WERI-Rb-1 (cell line): ENCODE data around the gene BTG1.

ENCODE experiments used
- DNase-seq: peaks from one replicate; pipeline ENCODE4 v3.0.0-alpha.2; 2020
- H3K27ac ChIP-seq: fragments of 250-450 bp; sonication (Bioruptor Pico); 2 replicates; pipeline ENCODE4 v1.5.1; 2020; ENCODE audit warnings: mild to moderate bottlenecking, moderate library complexity
- H3K27me3 ChIP-seq: fragments of 250-450 bp; sonication (Bioruptor Pico); 2 replicates; pipeline ENCODE4 v1.5.1; 2021; ENCODE audit warnings: mild to moderate bottlenecking, low read depth, moderate library complexity; ENCODE audit not compliant: insufficient read depth, severe bottlenecking
- H3K36me3 ChIP-seq: fragments of 250-450 bp; sonication (Bioruptor Pico); 2 replicates; pipeline ENCODE4 v1.5.1; 2020; ENCODE audit warnings: mild to moderate bottlenecking, moderate library complexity
- H3K4me3 ChIP-seq: 2 replicates; pipeline ENCODE4 v1.5.1; 2011; ENCODE audit warnings: low read depth, mild to moderate bottlenecking, control low read depth, low read length
- H3K9me3 ChIP-seq: fragments of 250-450 bp; sonication (Bioruptor Pico); 2 replicates; pipeline ENCODE4 v1.5.1; 2021; ENCODE audit warnings: mild to moderate bottlenecking, moderate library complexity; ENCODE audit not compliant: severe bottlenecking
- TF ChIP-seq, protein P1 (sequence below): IDR thresholded peaks from 2 replicates; pipeline ENCODE4 v1.5.1; 2011; ENCODE audit warnings: low read depth, mild to moderate bottlenecking, control low read depth, inconsistent platforms, low read length

BTG1 gene

DNA sequence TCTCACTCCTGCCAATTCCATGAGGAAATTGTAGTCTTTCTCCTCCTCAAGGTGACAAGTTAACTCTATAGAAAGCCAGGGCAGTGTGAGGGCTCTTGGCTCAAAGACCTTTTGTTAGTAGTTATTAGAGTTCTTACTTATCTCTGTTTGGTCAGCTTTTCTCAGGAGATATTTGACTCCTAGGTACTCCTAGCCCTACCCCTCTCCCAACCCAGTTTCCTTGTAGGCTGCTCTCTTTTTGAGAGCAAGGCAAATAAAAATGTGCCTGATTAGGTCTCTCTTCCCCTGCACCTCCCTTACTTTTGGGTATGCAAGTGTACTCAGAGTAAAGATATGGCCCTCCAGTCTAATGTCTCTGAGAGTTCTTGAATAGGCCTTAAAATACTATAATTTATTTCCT lies 23.8 kb downstream of the BTG1 start:
- Histone ChIP-seq H3K9me3 (no peaks in the 10 kb centered on the region), H3K4me3 (no peak overlapping the region), H3K36me3 (no peaks in the 10 kb centered on the region), H3K27ac (no peak overlapping the region), H3K27me3 (no peaks in the 10 kb centered on the region)
- TF ChIP-seq, protein P1, sequence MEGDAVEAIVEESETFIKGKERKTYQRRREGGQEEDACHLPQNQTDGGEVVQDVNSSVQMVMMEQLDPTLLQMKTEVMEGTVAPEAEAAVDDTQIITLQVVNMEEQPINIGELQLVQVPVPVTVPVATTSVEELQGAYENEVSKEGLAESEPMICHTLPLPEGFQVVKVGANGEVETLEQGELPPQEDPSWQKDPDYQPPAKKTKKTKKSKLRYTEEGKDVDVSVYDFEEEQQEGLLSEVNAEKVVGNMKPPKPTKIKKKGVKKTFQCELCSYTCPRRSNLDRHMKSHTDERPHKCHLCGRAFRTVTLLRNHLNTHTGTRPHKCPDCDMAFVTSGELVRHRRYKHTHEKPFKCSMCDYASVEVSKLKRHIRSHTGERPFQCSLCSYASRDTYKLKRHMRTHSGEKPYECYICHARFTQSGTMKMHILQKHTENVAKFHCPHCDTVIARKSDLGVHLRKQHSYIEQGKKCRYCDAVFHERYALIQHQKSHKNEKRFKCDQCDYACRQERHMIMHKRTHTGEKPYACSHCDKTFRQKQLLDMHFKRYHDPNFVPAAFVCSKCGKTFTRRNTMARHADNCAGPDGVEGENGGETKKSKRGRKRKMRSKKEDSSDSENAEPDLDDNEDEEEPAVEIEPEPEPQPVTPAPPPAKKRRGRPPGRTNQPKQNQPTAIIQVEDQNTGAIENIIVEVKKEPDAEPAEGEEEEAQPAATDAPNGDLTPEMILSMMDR: no peak
- no peak for DNase-seq

DNA sequence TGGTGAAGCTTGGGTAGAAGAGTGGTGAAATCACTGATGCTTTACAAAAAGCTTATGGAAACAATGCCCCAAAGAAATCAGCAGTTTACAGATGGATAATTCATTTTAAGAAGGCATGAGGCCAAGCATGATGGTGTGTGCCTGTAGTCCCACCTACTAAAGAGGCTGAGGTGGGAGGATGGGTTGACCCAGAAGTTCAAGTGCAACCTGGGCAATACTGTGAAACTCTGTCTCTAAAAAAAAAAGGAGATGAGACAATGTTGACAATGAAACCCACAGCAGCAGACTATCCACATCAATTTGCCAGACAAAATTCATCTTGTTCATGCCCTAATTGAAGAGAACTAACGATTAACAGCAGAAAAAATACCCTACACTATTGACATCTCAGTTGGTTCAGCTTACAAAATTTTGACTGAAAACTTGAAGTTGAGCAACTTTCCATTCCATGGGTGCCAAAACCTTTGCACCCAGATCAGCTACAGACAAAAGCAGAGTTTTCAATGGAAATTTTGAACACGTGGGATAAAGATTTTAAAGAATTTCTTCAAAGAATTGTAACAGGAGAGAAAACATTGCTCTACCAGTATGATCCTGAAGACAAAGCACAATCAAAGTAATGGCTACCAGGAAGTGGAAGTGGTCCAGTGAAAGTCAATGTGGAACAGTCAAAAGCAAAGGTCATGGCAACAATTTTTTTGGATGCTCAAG lies 26.7 kb downstream of the BTG1 start:
- Histone ChIP-seq H3K27me3 (no peaks in the 10 kb centered on the region), H3K27ac (no peak overlapping the region), H3K9me3 (no peaks in the 10 kb centered on the region), H3K36me3 (no peaks in the 10 kb centered on the region; the same call in 1 of the 2 replicates), H3K4me3 (no peak overlapping the region)
- TF ChIP-seq, protein P1: no peak
- DNase-seq: no peak

DNA sequence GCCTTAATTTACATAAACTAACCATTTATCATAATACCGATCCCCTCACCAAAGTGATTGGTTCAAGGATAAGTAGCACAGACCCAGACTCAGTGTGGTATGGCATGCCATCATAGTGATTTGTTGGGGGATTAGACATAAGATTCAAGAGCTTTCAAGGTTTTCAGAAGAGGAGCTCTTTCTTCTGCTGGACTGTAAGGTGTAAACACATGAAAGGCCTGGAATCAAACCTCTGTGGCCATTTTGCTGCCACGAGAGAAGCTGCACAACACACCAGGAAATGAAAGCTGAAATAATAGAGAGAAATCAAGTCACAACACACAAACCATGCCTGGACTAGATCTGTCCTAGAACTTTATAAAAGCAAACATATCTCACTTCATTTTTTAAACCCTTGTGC lies 30.8 kb downstream of the BTG1 start:
- no peaks in the 10 kb centered on the region; the same call in 1 of the 2 replicates for H3K36me3 ChIP-seq
- DNase-seq: no peak
- H3K9me3 ChIP-seq: no peaks in the 10 kb centered on the region
- TF ChIP-seq, protein P1: no peak
- no peaks in the 10 kb centered on the region for H3K27me3 ChIP-seq
- no peak overlapping the region for H3K4me3 ChIP-seq
- no peak overlapping the region for H3K27ac ChIP-seq

DNA sequence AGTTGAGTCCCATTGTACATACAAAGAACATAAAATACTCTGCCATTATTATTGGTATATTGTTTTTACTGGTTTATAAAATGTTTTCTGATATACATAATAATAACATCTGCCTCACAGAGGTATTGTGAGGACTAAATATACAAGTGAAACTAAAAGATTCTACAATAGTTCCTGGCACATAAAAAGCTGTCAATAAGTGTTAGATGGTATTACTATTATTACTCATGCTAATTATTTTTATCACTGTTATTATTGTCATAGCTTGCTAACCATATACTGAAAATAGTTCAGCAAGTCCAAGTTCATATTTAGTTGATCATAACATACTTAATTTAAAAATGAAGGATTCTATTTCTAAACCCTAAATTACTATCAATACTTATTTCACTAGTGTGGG lies 34.4 kb downstream of the BTG1 start:
- Histone ChIP-seq H3K4me3 (no peak overlapping the region), H3K36me3 (no peaks in the 10 kb centered on the region; the same call in 1 of the 2 replicates), H3K27ac (no peak overlapping the region), H3K27me3 (no peaks in the 10 kb centered on the region), H3K9me3 (no peaks in the 10 kb centered on the region)
- TF ChIP-seq, protein P1: no peak
- DNase-seq: no peak

DNA sequence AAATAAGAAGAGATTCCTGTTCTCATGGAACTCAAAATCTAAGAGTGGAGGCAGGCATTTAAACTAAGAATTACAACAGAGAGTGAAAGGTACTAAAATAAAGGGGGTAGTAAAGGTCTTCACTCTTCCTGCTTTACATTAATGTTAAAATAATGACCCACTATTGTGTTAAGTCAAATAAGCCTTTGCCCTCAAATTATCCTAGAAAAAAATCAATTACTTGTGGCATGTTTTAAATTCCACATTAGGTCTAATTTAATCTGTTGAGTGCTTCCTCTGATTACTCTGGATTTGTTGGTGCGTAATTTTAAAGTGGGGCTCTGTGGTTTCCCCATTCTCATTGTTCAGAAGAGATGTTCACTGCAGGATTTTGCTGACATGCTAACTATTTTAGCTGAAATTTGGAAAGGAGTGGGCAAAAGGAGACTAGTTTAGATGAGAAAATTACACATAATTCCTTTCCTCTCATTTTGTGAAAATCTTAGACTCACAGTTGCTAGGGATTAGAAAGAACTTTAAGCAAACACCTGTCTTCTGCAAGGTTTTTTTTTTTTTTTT lies 35.5 kb downstream of the BTG1 start:
- Histone ChIP-seq H3K27ac (peak overlapping the region; percentile 4; the same call in 1 of the 2 replicates), H3K36me3 (no peaks in the 10 kb centered on the region), H3K4me3 (no peak overlapping the region), H3K27me3 (no peaks in the 10 kb centered on the region), H3K9me3 (no peaks in the 10 kb centered on the region)
- DNase-seq: no peak
- TF ChIP-seq, protein P1: no peak
